SU-DHL-6 (cell line): Measurements from ENCODE around the gene IL5RA.

ENCODE experiments used
- H2AFZ ChIP-seq: fragments of 200-600 bp; sonication (generic); 2 replicates; pipeline ENCODE4 v1.6.1; 2014; ENCODE audit warnings: low read depth, mild to moderate bottlenecking, moderate library complexity, mixed read lengths, antibody characterized with exemption, low read length; ENCODE audit not compliant: severe bottlenecking
- H3F3A ChIP-seq: fragments of 200-600 bp; shearing (Covaris generic); 2 replicates; pipeline ENCODE4 v1.6.0; 2016; ENCODE audit warnings: antibody characterized with exemption, mild to moderate bottlenecking; ENCODE audit not compliant: insufficient read depth
- H3K27ac ChIP-seq: fragments of 200-600 bp; sonication (generic); 2 replicates; pipeline ENCODE4 v1.5.1; 2016; ENCODE audit warnings: low read depth, mild to moderate bottlenecking, low read length, moderate library complexity, mixed read lengths
- H3K27me3 ChIP-seq: fragments of 200-600 bp; sonication (generic), shearing (Covaris generic); 2 replicates; pipeline ENCODE4 v1.6.0; 2014; ENCODE audit warnings: mild to moderate bottlenecking, low read length
- H3K36me3 ChIP-seq: fragments of 200-600 bp; sonication (generic); 2 replicates; pipeline ENCODE4 v1.6.1; 2014; ENCODE audit warnings: mild to moderate bottlenecking, low read length, mixed read lengths
- H3K4me2 ChIP-seq: fragments of 300-600, 200-600 bp; shearing (Covaris generic), sonication (generic); 2 replicates; pipeline ENCODE4 v1.6.0; 2014; ENCODE audit warnings: low read length, low read depth, mild to moderate bottlenecking; ENCODE audit not compliant: poor library complexity, severe bottlenecking
- H3K4me3 ChIP-seq: fragments of 200-600 bp; sonication (generic); 2 replicates; pipeline ENCODE4 v1.5.1; 2014; ENCODE audit warnings: antibody characterized with exemption, low read length, mild to moderate bottlenecking, mixed read lengths; ENCODE audit not compliant: insufficient read depth, poor library complexity, severe bottlenecking
- H3K79me2 ChIP-seq: fragments of 200-600 bp; sonication (generic); 2 replicates; pipeline ENCODE4 v1.6.1; 2014; ENCODE audit warnings: mild to moderate bottlenecking, low read length, moderate library complexity; ENCODE audit not compliant: insufficient read depth
- H3K9ac ChIP-seq: fragments of 200-600 bp; sonication (generic); 2 replicates; pipeline ENCODE4 v1.7.0; 2014; ENCODE audit warnings: mild to moderate bottlenecking, low read length
- H3K9me2 ChIP-seq: fragments of 200-600 bp; sonication (generic); replicated peaks from 2 replicates; pipeline ENCODE4 v1.6.1; 2014; ENCODE audit warnings: low read length; ENCODE audit not compliant: insufficient read depth
- H3K9me3 ChIP-seq: fragments of 200-600 bp; sonication (generic); 2 replicates; pipeline ENCODE4 v1.6.1; 2014; ENCODE audit warnings: low read length, mixed read lengths; ENCODE audit not compliant: insufficient read depth
- H4K20me1 ChIP-seq: fragments of 200-600 bp; sonication (generic); 2 replicates; pipeline ENCODE4 v1.6.1; 2014; ENCODE audit warnings: low read depth, mild to moderate bottlenecking, antibody characterized with exemption, low read length, moderate library complexity, mixed read lengths
- EZH2phosphoT487 ChIP-seq: fragments of 200-600 bp; sonication (generic), shearing (Covaris generic); conservative IDR thresholded peaks from 2 replicates; pipeline ENCODE4 v1.6.1; 2018; ENCODE audit warnings: mild to moderate bottlenecking, antibody characterized with exemption, low read length, moderate library complexity, mixed read lengths
- TF ChIP-seq, protein P1 (sequence below): fragments of 200-600 bp; sonication (generic); IDR thresholded peaks from one replicate; pipeline ENCODE4 v1.5.1; 2017; ENCODE audit warnings: antibody characterized with exemption, mild to moderate bottlenecking, low read length, moderate library complexity; ENCODE audit not compliant: insufficient read depth, poor library complexity, severe bottlenecking

IL5RA gene

DNA sequence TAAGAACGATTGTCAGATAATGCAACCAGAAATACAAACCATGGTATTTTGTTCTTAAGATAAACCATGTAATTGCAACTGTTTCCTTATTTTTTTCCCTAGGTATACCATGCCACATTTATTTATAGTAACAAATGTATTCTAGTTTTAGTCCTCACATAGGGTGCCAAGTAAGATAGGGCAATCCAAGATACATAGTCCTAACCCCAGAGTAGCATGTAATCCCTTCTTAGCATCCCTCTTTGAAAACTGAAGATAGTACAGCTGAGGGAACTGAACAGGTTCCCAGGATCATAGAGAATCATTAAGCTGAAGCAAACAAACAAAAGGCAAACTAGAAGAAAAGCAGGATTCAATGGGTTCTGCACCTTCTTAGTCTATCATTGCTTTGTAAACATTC lies 41.3 kb upstream of the IL5RA start:
- Histone ChIP-seq H3F3A (peaks cover 29% of the 10 kb centered on the region; the same call in 1 of the 2 replicates), H3K27me3 (no peaks in the 10 kb centered on the region), H3K27ac (no peak overlapping the region), H2AFZ (no peak overlapping the region), H3K79me2 (no peaks in the 10 kb centered on the region), H3K9me2 (no peaks in the 10 kb centered on the region), H3K9ac (no peak overlapping the region), H3K9me3 (no peaks in the 10 kb centered on the region), H3K4me3 (no peak overlapping the region), H3K36me3 (peaks cover 69% of the 10 kb centered on the region), H3K4me2 (no peak overlapping the region), H4K20me1 (no peaks in the 10 kb centered on the region)
- TF ChIP-seq, protein P1, sequence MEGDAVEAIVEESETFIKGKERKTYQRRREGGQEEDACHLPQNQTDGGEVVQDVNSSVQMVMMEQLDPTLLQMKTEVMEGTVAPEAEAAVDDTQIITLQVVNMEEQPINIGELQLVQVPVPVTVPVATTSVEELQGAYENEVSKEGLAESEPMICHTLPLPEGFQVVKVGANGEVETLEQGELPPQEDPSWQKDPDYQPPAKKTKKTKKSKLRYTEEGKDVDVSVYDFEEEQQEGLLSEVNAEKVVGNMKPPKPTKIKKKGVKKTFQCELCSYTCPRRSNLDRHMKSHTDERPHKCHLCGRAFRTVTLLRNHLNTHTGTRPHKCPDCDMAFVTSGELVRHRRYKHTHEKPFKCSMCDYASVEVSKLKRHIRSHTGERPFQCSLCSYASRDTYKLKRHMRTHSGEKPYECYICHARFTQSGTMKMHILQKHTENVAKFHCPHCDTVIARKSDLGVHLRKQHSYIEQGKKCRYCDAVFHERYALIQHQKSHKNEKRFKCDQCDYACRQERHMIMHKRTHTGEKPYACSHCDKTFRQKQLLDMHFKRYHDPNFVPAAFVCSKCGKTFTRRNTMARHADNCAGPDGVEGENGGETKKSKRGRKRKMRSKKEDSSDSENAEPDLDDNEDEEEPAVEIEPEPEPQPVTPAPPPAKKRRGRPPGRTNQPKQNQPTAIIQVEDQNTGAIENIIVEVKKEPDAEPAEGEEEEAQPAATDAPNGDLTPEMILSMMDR = no peak
- no peak for TF ChIP-seq EZH2phosphoT487

DNA sequence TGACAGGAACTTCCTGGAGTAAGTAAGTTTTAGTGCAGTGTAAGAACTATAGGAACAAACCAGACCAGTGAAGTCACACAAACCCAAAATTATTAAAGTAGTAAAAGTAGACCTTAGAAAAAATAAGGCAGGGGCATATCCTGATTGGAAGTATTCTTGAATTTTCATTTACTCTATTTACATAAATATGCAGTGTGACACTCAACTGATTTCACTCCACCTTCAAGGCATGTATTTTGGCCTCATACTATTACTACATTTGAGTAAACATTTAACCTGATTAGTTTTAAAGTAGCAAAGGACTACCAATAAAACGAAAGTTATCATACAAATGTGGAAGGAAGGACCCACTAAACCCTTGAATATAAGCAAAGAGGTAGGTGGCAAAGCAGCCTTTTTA lies 39.4 kb upstream of the IL5RA start:
- Histone ChIP-seq H3K4me2 (no peak overlapping the region), H3K27me3 (no peaks in the 10 kb centered on the region), H3K9ac (no peak overlapping the region), H4K20me1 (no peaks in the 10 kb centered on the region), H3K79me2 (no peaks in the 10 kb centered on the region), H3K4me3 (no peak overlapping the region), H3K36me3 (peaks cover 82% of the 10 kb centered on the region), H3K27ac (no peak overlapping the region), H3K9me2 (no peaks in the 10 kb centered on the region), H2AFZ (no peak overlapping the region), H3F3A (peaks cover 28% of the 10 kb centered on the region; the same call in 1 of the 2 replicates), H3K9me3 (no peaks in the 10 kb centered on the region)
- no peak for TF ChIP-seq EZH2phosphoT487
- TF ChIP-seq, protein P1 = no peak

DNA sequence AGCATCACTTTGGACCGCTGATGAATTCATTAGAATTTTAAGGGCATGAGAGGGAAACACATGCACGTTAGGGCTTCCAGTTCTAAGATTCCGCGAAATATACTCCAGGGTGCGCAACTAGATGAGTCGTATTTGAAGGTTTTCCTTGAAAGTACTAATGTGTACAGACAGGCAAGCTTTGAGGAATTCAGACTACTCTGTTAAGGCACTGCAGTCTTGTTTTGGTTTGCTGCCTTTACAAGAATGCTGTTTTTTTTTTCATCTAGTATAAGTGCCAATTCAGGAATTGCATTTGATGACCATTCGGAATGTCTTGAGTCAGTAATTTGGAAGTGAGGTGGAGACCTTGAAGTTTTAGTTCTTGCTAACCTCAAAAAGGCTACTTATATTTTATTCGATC lies 35.7 kb upstream of the IL5RA start:
- Histone ChIP-seq H3F3A (peaks cover 23% of the 10 kb centered on the region; the same call in 1 of the 2 replicates), H3K27me3 (no peaks in the 10 kb centered on the region), H2AFZ (no peak overlapping the region), H3K9me3 (no peaks in the 10 kb centered on the region), H3K27ac (no peak overlapping the region), H3K36me3 (peaks cover 86% of the 10 kb centered on the region), H3K4me2 (no peak overlapping the region), H3K4me3 (no peak overlapping the region), H3K79me2 (no peaks in the 10 kb centered on the region), H4K20me1 (peaks cover 6% of the 10 kb centered on the region; the same call in 1 of the 2 replicates), H3K9me2 (no peaks in the 10 kb centered on the region), H3K9ac (no peak overlapping the region)
- TF ChIP-seq EZH2phosphoT487 = no peak
- TF ChIP-seq, protein P1 = no peak

DNA sequence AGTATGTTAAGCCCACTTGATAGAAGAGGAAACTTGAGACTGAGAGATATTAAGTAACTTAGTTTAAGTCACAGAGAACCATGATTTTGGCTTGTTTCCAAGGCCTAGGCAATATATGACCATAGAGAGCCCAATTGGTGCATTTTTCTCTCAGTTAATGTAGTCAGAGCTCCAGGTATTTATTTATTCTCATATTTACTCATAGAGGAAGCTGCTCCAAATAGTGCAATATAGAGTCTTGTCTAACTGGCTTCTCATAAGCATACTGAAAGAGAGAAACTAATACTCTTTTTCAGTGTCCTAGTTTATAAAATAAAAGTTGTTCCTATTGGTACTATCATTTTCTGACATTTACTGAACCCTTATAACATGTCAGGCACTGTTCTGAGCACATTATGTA lies 31.8 kb upstream of the IL5RA start:
- Histone ChIP-seq H3K4me3 (no peak overlapping the region), H4K20me1 (peaks cover 12% of the 10 kb centered on the region; the same call in 1 of the 2 replicates), H3K27me3 (no peaks in the 10 kb centered on the region), H3F3A (peaks cover 9% of the 10 kb centered on the region; the same call in 1 of the 2 replicates), H3K27ac (no peak overlapping the region), H3K79me2 (peaks cover 3% of the 10 kb centered on the region), H3K9ac (no peak overlapping the region), H3K36me3 (peaks cover 74% of the 10 kb centered on the region), H2AFZ (no peak overlapping the region), H3K9me2 (no peaks in the 10 kb centered on the region), H3K9me3 (no peaks in the 10 kb centered on the region), H3K4me2 (no peak overlapping the region)
- TF ChIP-seq EZH2phosphoT487 = no peak
- TF ChIP-seq, protein P1 = no peak
